Stimulated activated CD8-positive, alpha-beta memory T cell treated with anti-CD3 and anti-CD28 coated beads, Interleukin-12 subunit alpha, Interleukin-12 subunit beta, amount 100 ng/mL, for 1 hour (primary cell): ENCODE measurements around the gene LAMA5.

Experiments used
- DNase-seq: peaks from one replicate; pipeline ENCODE4 v3.0.0-alpha.2; 2020; ENCODE audit warnings: low read depth

Gene LAMA5

GRCh38 chr20:62317167-62317655 is 49.9 kb downstream of the LAMA5 start:
- DNase-seq = no peak

GRCh38 chr20:62316331-62317166 is 50.6 kb downstream of the LAMA5 start:
- no peak for DNase-seq

GRCh38 chr20:62315773-62316172 is 51.3 kb downstream of the LAMA5 start:
- DNase-seq = no peak

- no peak for DNase-seq
These were observed 52.3 kb downstream of the LAMA5 start for GRCh38 chr20:62314711-62315302.

GRCh38 chr20:62314339-62314638 is 52.8 kb downstream of the LAMA5 start:
- no peak for DNase-seq

- DNase-seq = no peak
These were observed 53.4 kb downstream of the LAMA5 start for GRCh38 chr20:62313460-62314338.

- DNase-seq = no peak
These were observed 54.1 kb downstream of the LAMA5 start for GRCh38 chr20:62313021-62313420.

GRCh38 chr20:62312662-62312977 is 54.5 kb downstream of the LAMA5 start:
- no peak for DNase-seq

GRCh38 chr20:62311832-62312661 is 55.1 kb downstream of the LAMA5 start:
- DNase-seq = no peak

GRCh38 chr20:62311150-62311549 is 56.0 kb downstream of the LAMA5 start:
- DNase-seq = no peak

GRCh38 chr20:62310757-62311121 is 56.4 kb downstream of the LAMA5 start:
- DNase-seq = no peak

GRCh38 chr20:62309947-62310756 is 57.0 kb downstream of the LAMA5 start:
- DNase-seq = no peak

- no peak for DNase-seq
These were observed 57.7 kb downstream of the LAMA5 start for GRCh38 chr20:62309198-62309944.

- DNase-seq = no peak
These were observed 58.9 kb downstream of the LAMA5 start for GRCh38 chr20:62308102-62308822.

GRCh38 chr20:62307226-62308101 is 59.6 kb downstream of the LAMA5 start:
- no peak for DNase-seq

GRCh38 chr20:62306414-62307187 is 60.5 kb downstream of the LAMA5 start:
- DNase-seq = no peak

- no peak for DNase-seq
These were observed 61.2 kb downstream of the LAMA5 start for GRCh38 chr20:62305765-62306413.
